GM19328 (cell line): ENCODE results near the gene SLC22A23.

Experiments
- ATAC-seq: cut with Tn5 transposase; IDR thresholded peaks from one replicate; pipeline ENCODE4 v1.9.1; 2021; ENCODE audit warnings: mild to moderate bottlenecking, moderate library complexity; ENCODE audit not compliant: unreplicated experiment

The SLC22A23 gene

DNA sequence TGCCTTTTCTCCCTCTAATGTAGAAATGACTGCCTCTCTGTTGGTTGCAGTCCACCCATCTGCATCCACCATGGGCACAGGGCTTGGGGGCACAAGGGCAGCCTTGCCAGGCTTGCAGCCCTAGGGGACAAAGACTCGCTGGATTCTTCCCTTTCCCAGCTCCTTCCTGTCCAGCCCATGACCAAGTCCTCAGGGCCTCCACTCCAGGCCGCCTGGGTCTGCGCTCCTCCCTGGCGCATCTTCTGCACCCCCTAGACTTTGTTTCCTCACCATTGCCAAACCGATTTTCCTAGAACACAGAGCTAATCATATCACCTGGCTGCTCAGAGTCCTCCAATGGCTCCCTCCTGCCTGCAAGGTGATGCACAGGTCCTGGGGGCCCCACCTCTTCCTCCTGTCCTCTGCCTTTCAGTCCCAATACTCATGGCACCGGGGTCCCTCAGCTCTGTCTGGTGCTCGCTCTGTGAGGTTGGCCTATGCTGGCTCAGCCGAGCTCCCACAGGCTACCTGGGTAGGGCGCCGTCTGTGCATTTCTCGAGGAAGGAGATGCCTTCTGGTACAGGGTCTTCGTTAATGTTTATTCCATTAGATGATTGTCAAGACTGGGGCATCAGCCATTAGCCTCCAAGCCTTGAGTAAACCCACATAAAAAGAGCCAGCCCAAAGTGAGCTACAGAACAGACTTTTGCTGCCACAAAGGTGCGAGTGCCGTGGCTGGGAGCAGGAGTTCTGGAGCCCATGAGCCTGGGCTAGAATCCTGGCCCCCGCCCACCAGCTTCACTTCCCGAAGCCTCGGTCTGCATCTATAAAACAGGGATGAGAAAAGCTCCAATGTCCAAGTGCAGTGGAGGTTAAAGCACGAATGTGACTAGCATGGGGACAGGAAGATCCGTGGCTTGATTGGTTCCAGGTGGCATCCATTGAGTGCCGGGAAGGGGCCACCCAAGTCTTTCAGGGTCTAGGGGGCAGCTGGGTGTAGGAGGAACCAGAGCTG is 180.4 kb downstream of the SLC22A23 start:
- ATAC-seq, result no peak

DNA sequence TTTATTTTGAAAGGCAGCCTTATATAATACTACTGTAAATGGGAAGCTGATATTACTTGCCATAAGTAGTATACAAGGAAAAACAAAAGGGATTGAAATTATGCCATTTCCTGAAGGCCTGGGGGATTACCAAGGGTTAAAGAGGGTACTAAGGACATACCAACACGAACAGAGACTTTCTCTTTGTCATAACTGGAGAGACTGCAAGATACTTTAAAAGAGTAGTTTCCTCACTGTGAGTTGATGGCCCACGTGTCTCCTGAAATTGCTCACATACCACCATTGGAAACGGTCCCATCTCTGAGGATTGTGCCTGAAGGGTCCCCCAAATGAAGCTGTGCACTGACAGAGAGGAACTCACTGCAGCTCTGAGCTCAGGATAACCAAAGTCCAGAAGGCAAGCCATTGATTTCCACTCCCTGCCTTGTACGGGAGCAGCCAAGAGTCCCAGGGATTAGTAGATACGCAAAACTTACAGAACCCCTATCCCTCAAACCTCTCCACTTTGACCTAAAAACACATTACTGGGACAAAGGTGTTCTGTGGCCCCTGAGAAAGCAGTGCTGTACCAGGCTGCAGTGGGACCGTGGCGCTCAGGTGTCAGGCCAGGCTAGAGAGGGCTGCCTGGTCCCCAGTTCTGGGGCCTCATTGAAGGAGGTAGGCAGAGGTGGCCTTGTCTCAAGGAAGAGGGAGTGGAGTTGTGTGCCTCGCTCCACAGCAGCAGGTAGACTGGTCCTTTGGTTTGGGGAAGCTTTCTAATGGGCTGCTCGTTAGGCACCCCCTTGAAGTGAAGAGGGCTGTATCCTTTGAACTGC is 182.9 kb downstream of the SLC22A23 start:
- ATAC-seq, result no peak

DNA sequence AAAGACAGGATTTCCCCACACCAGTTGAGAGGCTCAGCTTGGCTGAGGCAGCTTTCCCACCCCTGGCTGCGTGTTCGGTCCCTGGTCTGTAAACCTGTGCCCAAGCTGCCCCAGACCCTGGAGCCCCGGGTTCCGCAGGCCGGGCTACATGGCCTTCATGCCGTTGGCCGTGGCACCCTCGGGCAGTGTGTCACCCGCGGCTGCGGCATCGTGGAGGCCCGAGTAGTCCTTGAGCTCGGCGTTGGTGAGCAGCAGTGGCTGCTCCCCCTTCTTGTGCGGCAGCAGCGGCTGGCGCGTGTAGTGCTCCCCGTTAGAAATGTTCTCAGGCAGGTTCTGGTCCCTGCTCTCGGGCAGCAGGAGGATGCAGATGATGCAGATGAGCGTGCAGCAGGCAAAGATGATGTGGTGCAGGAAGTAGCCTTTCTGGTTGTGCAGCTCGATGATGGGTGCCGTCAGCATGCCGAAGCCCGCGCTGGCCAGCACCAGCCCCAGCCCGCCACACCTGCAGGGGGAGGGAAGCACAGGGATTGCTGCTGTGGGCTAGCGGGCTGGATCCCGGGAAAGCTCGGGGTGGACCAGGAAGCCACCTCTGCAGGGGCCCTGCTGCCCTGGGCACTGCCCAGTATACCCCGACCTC is 183.8 kb downstream of the SLC22A23 start:
- no peak for ATAC-seq

DNA sequence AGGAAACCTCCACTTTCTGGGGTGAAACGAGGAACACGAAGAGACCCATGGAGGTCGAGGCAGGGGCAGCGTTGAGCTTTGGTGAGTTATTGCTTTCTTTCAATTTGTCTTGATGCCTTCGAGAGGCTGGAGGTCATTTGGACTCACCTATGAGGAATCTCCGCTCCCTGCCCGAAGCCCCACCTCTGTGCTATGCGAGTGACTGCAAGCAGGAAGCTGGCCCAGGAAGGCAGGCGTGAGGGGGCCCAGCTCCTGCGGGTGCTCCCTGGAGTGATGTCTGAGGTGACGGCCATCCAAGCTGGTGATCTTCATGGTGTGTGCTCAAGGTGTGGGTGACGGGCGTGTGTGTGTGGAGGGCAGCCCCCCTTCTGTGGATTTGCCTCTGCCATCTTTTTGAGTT is 185.1 kb downstream of the SLC22A23 start:
- no peak for ATAC-seq

DNA sequence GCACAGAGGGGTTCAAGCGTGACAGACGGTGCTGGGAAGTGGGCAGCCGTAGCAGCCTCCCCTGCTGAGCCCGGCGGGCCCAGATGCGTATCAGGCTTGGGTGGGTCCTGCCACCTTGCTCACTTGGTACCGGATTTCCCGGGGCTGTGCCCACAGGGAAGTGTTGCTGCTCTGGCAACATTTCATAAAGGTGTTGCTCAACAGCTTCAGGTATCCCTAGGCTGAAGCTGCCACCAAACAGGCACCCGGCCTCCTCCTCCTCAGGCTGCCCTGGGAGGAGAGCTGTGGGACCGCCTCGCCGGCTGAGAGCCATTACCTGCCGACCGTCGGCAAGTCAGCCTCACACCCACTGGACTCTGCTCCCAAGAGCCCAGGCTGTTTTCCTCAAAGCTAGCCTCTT is 186.6 kb downstream of the SLC22A23 start:
- ATAC-seq, result no peak

DNA sequence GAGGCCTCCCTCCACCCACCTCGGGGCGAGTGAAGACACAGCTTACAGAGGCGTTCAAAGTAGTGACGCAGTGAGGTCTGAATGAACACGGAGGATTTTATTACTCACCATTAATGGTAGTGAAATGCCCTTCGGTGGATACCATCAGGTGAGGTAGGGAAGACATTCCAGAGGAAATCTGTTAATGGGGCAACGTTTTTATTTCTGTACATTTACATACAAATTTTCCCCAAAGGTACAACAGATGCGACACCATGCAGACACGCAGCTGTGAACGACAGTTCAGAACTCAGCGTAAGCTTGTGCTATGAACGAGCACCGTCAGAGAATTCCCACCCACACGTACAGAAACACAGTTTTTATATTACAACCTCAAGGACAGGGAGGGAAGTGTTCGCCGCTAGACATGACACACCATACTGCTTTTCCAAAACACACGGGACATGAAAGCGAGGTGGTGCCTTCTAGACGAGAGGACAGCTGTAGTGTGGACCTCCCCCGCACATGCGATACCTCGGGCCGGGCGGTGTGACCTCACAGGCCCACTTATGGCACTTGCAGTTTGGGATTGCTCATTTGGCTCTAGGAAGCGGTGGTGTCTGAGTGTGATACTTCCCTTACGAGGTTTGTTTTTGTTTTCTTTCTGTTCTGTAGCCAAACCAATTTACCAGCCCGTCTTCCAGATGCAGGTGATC is 187.4 kb downstream of the SLC22A23 start:
- ATAC-seq, result no peak

DNA sequence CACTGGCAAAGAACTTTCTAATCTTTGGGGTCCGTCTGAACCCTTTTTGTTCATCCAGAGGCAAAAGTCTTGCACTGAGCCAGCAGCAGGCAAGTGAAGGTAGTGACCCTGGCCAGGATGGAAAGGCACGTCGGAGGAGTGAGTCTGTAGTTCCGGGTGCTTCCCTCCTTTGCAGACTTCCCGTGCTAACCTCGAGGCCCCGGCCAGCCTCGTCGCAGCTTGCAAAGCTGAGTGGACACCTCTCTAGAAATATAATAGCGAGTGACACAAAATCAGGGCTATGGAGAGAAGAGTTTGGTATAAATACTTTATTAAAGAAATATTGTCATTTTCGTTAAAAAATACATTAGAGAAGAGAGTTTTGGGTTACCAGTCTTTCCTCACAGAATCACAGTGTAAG is 188.2 kb downstream of the SLC22A23 start:
- ATAC-seq, result no peak

DNA sequence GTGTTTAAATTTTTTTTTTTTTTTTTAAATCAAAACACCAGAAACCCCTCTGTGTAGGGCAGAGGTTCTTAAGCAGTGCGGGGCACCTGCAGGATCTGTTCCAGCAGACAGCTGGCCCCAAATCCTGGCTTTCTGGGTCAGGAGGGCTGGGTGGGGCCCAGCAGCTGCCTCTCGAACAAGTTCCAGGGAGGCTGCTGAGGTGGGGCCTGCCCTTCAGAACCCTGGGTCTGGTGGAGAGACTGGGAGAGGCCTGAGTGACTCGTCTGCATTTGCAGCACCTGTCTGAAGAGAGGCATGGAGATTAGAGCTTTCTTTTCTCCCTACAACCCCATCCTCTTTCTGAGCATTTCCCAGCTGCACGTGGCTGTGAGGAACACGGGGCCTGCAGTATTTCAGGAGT is 189.7 kb downstream of the SLC22A23 start:
- ATAC-seq, result no peak

DNA sequence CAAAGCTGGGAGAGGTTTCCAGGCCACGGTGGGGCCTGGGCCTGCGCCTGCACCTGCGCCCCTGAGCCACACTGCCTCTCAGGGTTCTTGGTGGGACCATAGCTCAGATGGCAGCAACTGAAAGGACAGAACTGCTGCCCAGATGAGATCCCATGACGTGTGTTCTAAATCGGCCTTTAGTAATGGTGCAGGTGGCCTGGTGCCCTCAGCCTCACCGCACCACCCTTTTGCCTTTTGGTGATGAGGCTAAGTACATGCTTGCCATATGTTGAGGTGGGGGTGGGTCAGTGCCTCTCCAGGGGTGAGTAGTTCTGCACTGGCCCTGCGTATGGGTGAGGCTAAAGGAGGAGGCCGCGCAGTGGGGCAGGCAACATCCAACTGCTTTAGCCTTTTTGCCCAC is 190.7 kb downstream of the SLC22A23 start:
- no peak for ATAC-seq

DNA sequence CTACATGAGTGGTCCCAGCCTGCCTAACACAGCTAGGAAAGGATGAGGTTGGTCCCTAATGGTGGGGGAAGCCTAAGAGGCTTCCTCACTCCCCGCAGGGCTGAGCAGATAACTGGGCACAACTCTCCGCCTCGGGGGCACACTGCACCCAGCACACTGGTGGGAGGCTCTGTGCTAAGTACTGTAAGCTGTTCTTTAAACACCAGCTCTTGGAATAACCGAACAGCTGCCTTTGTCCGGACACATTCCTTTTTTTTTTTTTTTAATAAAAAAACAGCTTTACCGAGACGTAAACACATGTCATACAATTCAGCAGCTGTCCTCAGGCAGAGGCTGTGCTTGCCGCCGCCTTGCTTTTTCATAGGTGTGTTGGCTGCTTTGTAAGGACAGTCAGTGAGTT is 191.2 kb downstream of the SLC22A23 start:
- ATAC-seq, result no peak

DNA sequence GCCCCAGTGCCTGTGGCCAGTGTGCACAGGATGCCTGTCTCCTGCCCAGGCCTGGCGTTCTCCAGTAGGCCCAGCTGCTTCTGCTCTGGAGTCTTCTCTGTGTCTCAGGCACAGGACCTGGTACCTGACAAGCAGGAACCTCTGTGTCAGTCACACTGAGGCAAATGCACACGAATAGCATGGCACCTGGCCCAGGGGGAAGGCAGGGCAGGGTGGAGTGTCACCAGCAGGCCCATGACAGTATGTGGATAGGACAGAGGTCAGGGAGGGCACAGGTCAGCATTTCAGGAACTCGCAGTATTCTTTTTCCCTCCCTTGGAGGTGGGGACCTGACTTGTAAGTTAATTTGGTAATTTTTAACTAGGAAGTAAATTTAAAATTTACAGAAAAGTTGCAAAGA is 192.5 kb downstream of the SLC22A23 start:
- no peak for ATAC-seq

DNA sequence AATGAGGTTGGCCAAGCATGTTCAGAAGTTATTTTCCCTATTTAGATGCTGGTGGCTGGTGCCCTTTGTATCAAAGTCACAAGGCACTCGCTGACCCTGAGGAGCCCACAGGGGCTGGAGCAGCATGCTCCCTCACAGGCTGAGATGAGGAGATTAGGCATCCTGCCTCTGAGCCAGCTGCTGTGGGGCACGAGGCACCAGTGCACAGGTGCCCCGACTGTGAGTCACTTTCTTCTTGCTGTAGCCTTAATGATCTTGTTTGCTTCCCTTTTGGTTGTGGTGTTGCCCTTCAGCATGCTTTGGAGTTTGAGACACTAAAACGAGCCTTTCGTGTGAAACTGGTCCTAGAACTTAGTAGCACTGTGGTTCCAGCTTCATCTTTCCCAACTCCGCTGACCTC is 193.8 kb downstream of the SLC22A23 start:
- no peak for ATAC-seq

DNA sequence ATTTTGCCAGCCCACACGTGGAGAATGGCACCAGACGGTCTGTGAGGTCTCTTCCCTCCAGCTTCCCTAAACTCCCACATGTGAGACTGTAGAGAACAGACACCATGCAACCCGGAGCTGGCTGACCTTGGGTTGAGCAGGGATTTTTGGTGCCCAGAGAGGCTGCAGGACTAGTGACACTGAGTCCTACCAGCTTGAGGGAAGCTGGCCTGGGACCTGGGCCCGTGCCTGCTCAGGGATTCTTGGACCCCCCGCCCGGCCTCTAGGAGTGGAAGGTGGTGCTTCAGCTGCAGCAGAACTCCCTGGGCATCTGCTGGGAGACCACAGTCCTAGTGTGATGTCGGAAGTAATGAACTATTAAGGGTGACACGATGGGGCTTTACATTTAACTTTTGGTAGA is 194.9 kb downstream of the SLC22A23 start:
- ATAC-seq, result no peak

DNA sequence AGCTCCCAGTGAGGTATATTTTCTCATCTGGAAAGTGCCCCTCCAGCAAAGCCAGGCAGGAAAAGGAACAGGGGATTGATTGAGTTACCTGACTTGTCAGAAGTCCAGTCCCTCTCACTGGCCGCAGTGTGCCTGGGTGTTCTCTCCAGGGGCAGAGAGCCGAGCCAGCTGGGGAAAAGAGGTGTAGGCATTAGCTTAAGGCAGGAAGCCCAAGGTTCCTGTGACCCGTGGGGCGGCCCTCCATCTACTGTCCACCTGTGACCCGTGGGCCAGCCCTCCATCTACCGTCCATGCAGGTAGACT is 195.4 kb downstream of the SLC22A23 start:
- no peak for ATAC-seq

DNA sequence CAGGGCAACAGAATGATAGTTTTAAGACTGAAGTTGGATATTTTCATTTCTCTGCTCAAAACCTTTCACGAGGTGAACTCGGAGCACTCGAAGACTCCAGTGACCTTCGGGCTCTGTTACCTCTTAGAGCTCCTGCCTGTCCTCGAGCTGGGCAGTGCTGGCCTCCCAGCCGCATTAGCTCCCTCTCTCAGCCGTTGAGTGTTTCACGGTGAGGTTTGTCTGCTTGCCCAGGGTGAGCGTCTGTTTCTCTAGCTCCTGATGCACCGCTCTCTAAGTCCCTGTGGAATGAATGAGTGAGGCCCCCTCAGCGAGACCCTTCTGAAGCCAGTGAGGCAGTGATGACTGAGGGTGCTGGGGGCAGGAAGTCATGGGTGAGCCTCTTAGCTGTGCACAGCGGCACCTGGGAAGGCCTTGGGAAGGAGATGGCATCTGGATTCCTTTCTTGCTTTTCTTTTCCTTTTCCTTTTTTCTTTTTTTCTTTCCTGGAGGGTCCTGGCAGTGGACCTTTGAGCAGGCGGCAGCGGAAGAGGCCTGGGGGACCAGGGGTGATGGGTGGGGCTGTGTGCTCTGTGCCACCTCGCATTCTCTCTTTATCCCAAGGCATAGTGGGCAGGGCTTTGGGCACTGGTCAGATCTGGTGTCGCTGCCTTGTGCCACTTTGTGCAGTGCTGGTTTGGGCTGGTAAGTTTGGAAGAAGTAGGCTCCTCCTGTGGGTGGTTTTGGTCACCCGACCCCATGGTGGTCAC is 195.9 kb downstream of the SLC22A23 start:
- ATAC-seq, result no peak

DNA sequence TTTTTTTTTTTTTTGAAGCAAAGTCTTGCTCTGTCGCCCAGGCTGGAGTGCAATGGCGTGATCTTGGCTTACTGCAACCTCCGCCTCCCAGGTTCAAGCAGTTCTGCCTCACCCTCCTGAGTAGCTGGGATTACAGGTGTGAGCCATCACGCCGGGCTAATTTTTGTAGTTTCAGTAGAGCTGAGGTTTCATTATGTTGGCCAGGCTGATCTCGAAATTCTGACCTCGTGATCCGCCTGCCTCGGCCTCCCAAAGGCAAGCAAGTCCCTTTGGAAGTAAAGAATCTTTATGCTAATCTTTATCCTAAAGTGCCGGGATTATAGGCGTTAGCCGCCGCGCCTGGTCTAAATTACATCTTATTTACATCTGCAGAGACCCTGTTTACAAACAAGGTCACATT is 196.6 kb downstream of the SLC22A23 start:
- ATAC-seq, result no peak

DNA sequence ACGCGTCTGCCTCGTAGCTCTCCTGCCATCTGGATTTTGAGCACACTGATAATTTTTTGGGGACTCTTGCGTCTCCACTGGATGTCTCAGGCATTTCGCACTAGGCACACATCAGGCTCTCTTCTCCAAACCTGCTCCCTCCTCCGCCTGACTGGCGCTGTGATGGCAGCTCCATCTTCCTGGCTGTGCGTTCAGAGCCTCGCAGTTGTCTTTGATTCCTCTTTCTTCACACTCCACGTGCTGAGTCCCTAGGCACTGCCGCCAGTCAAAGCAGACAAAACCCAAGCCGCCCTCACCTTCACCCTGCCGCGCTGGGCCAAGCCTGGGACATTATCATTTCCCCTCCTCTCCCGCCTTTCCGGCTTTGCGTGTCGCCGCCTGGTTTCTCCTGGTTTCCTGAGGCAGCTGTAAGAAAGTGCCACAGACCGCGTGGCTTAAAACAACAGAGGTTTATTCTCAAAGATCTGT is 197.3 kb downstream of the SLC22A23 start:
- ATAC-seq, result peak; percentile 9

DNA sequence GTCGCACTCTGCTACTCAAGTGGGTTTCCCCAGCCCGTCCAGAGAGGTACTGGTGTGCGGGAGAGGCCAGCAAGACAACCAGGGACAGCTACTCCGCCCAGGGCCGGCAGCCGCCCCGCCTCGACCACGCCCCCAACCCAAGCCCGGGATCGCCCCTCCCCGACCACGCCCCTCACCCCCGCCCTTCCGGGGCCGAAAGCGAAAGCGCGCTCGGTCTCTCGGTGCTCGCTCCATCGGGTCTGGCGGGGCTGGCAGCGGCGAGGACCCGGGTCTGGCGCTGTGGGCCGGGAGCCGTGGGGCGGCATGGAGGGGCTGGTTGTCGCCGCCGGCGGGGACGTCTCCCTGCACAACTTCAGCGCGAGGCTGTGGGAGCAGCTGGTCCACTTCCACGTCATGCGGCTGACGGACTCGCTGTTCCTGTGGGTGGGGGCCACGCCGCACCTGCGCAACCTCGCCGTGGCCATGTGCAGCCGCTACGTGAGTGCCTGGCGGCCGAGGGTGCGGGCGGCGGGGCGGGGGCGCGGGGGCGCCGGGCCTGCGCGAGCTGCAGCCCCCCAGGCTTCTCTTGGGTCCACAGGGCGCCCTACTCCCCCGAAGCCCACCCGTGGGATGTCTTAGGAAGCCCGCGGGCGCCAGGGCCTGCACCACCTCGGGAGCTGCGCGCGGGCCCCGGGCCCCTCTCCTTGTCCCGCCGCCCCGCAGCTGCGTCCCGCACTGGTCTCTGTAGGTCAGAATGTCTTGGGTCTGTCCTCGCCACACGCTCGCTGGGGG is 197.9 kb downstream of the SLC22A23 start, which contains the start of gene PSMG4:
Gene PSMG4, plus strand, starts transcription at position 228 of the 771 bp plus-strand sequence. Its CDS starts 76 bp downstream, at position 304.
- peak; percentile 78 for ATAC-seq

DNA sequence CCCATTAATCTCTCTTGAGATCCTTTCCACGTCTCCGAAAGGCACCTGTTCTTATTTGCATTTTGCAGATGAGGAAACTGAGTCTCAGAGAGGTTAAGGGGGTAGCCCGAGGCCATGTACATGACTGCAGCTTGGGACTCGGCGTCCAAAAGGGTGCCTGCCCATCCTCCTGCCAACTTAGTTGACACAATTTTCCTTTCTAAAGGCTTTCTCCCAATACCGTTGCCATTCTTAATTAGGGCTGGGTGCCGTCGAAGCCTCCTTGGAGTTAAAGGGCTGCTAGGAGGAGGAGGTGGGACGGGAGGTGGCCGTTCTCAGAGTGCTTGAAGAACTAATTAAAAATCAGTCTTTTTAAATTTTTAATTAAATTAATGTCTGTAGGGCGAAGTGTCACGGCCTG is 198.6 kb downstream of the SLC22A23 start:
- no peak for ATAC-seq
